GM19452 (cell line): ENCODE data around the gene LRRC75B.
"Not testable (repeated sequence)": the region's sequence is repeated elsewhere in the genome, so short reads cannot be mapped to it uniquely, and the experiment has no call there.

ENCODE experiments used
- ATAC-seq: cut with Tn5 transposase; IDR thresholded peaks from one replicate; pipeline ENCODE4 v1.9.1; 2021; ENCODE audit not compliant: unreplicated experiment

Gene LRRC75B

DNA sequence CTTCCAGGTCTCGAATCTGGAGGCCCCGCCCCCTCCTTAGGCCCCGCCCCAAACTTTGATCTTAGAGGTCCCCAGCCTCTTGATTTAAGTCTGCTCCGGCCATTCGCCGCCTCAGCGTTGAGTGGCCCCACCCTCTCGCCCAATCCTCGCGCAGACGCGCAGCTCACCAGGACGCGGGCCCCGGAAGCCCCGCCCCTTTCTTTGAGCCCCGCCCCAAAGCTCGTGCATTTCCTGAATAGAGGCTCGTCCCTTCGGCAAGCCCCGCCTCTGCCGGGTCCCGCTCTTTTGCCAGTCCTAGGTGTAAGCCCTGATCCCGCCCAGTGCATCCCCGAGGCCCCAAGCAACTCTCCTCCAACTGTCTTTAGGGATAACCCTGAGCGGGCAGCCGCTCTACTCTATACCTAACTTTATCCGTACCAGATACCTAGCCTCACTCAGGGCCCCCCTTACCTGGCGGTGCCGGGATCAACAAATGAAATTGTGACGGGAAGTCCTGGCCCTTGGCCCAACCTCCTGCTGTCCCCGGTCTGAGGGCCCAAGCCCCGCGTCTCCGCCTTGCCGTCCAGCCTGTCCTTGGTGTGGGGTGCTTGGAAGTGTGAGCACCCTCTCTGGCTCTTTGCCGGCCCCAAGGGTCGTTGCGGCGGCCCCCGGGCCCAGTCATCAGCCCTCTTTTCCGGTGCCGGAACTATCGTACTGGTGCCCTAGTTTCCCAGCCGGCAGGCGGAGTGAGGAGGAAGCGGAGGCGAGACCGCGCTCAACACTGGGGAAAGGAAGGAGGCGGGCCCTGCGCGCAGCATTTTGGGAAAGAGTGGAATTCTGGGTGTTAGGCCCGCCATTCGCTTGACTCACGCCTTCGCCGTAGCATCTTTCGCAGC lies 37.5 kb downstream of the LRRC75B start, which contains the start of gene SNRPD3:
Gene SNRPD3, plus strand, starts transcription at position 835 of the 875 bp plus-strand sequence. CDS start 1,676 bp downstream, outside the sequence.
- ATAC-seq: peak; percentile 64

DNA sequence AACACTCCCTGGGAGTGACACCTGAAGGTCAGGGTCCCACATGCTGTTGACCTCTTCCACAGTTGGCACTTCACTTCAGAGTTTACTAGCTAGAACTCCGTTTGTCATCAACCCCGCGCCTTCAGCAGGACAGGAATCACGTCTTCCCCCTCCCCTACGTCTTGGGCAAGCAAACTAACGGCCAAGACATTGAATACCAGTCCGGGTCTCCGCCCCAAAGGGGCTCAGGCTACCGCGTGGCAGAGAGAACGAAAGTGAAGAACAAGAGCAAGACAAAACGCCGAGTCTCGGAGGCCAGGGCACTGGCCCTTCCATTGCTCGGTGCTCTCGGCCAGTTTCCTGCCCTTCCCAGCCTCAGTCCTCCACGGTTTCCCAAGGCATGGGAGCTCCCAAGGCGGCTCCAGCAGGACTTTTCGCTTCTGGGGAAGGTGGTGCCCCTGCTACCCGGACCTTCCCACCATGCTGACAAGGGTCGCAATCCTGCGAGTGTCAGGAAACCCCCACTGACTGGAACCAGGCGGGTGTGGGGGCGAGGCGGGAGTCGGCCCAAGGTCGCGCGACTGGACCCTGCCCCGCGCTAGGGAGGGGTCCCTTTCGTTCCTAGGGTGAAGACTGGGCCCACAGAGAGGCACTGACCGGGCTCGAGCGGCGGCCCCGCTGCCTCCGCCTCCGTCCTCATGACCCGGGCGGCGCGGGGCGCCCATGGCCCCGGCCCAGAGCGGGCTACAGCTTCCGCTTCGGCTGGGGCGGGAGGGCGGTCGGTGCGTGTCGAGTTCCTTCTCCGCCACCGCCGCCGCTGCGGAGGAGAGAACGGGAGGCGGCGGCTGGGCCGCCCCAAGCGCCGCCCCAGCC lies 38.3 kb downstream of the LRRC75B start, which contains the start of gene GUCD1:
Gene GUCD1, minus strand, starts transcription at position 826 of the 852 bp plus-strand sequence. Its CDS starts 147 bp downstream, at position 679.
- ATAC-seq: peak; percentile 6

DNA sequence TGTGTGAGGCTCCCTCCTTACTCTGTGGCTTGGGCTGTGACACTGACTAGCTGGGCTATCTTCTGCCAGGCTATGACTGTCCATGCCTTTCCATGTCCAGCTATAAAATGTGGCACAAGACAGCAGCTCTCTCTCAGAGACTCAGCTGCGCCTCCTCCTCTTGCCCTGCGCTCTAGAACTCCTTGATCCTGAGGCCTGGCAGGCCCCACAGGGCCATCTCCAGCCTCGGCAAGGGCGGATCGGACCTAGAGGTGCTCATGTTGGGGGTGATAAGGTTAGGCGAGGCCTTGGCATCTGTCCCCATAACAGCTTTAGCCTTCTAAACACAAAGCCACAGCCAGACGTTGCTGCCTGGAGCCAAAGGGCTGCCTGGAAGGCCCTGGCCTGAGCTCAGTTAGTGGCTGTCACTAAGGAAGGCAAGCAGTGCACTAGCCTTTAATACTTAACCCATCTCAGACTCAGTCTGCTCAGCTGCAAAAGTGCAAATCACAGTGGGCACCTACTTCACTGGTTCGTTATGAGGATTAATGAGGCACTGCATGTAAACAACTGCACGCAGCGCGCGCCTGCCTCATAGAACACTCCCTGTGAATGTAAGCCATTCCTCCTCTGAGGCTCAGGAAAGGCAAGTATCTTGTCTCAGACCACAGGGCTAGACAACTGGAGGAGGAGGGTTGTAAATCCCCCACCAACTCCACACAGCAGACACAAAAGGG lies 39.1 kb downstream of the LRRC75B start:
- no peak for ATAC-seq

DNA sequence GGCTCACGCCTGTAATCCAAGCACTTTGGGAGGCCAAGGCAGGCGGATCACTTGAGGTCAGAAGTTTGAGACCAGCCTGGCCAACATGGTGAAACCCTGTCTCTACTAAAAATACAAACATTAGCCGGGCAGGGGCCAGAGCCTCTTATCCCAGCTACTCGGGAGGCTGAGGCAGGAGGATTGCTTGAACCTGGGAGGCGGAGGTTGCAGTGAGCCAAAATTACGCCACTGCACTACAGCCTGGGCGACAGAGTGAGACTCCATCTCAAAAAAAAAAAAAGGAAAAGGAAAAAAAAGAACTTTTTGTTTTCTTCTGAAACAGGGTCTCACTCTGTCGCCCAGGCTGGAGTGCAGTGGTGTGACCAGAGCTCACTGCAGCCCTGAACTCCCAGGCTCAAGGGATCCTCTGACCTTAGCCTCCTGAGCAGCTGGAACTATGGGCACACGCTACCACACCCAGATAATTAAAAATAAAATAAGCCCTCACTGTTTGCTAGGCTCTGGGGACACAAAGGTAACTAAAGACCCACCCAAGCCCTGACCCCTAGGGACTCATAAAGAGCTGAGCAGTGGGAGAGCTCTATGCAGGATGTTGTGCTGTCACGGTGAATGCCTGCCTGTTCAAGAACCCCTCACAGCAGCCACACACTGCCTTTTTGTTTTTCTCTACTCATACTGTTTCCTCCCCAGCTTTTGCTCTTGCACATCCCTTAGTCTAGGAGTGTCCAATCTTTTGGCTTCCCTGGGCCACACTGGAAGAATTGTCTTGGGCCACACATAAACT lies 40.2 kb downstream of the LRRC75B start:
- not testable (repeated sequence) for ATAC-seq

DNA sequence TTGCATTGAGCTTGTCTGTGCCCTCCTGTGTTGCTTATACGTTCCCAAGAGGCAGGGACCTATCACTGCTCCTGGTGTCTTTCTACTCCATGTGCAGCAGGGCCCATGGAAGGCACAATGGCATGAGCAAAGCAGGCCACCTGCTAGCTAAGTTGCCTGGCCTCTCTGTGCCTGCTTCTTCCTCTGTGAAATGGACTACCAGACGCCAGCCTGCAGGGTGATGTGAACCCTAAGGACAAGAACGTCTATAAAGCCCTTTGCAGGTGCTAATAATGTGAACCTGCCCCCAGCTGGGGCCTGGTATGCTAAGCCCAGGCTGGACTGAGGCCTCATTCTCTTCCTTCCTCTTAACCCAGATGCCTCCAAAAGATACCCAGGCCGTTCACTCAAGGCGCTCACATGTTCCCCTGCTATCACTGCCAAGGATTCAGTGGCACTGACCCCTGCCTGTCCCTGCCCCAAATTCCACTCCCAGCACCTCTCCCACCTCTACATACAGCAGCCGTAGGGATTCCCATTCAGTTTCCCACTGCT lies 41.9 kb downstream of the LRRC75B start:
- ATAC-seq: no peak

DNA sequence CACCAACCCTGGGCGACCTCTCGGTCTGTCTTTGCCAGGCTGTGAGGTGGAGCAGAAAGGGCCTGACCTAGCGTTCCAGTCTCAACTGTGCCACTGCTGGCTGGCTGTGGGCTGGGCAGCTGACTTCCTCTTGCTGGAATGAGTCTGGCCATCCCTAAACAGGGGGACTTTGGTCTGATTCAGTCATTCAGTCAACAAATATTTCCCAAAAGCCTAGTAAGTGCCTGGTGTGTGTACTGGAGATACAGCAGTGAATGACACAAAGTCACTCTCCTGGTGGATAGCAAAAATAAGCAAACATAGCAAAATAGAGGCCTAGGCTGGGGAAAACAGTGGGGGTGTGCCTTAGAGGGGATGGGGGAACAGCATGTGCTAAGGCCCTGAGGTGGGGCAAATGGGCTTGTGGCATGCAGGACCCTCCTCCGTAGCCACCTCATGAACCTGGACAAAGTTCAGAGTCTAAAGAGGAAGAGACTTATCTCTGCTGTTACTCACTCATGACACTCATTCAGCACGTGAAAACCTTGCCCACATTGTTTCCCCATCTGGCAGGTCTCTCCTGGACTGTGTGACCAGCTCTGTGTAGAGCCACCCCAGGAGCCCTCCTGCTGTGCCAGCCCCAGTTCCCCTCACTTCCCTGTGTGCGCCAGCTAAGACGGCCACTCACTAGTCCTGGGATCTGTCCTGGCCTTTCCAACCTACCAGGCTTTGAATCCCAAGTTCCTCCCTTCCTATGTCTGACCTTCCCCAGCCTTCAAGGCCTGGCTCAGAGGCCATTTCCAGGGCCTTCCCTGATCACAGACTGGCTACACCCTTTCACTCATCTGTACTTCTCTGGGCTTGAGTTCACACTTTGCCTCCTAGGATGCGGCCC lies 42.6 kb downstream of the LRRC75B start:
- ATAC-seq: no peak

DNA sequence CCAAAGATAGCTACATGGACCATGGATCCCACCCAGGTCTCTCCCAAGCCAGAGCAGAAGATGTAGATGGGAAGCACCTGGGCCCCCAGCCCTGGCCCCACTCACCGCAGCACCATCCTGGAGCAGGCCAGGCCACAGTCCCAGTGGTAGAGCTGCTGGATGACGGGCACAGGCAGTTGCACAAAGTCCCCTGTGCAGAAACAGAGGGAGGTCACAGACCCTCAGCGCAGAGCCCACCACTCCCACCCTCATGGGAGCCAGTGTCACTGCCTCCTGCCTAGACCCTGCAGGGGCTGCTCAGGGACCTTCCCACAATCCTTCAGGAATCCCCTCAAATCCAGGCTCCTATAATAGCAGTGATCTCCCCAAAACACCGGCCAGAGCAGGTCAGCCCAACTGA lies 44.1 kb downstream of the LRRC75B start:
- ATAC-seq: no peak

DNA sequence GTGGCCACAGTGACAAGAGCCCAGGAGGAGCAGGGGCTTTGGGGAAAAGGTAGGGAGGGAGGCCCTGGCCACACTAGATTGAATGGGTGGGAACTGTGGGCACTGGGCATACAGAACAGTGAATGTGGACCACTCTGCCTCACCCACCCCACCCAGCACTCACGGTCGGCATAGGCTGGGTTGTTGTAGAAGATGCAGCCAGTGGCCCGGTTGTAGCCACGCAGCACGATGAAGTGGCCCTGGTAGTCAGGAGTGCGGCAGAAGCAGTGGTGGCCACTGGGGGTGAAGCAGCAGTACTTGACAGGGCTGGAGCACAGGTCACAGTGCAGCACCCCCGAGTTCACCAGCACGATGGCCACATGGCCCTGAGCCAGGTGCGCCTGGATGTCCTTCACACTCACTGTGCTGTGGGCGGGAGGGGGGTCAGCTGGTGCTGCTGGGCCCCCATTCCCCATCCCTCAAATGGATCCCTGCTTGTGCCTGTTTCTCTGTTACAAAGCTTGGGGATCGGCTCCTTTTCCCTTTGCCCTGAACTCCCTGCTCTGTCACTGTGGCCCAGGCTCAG lies 49.1 kb downstream of the LRRC75B start:
- ATAC-seq: no peak

DNA sequence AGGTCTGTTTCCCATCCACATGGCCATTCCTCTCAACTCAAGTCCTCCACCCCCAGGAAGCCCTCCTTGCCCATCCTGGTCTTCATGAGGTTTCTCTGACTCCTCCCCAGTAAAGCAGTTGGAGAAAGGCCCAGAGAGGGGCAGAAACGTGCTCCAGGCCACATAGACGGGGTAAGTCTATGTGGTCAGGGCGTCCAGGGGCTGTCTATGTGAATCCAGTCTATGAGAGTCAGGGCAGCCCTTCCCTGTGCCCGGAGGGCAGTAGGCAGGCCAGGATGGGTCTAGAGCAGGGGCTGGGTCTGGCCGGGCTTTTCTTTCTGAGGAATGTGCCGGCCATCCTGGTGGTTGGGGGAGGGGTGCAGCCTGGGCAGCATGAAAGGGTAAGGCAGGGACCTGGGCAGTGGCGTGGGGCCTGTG lies 49.7 kb downstream of the LRRC75B start:
- ATAC-seq: no peak

DNA sequence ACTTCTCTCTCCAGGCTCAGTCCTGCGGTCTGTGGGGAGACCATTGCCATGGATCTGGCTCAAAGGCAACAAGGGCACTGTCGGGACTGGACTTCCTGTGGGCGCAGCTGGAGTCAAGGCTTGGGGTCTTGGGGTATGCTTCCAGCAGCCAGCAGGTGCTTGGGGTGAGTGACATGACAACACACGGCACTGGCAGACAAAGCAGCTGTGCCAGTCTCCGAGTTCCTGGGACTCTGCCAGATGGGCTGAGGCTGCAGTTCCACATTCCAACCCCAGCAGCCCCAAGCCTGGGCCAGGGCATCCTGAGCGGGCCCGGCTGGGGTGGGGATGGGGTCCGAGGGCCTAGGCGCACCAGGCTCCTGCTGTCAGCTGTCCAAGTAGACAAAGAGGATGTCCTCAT lies 50.2 kb downstream of the LRRC75B start:
- no peak for ATAC-seq

DNA sequence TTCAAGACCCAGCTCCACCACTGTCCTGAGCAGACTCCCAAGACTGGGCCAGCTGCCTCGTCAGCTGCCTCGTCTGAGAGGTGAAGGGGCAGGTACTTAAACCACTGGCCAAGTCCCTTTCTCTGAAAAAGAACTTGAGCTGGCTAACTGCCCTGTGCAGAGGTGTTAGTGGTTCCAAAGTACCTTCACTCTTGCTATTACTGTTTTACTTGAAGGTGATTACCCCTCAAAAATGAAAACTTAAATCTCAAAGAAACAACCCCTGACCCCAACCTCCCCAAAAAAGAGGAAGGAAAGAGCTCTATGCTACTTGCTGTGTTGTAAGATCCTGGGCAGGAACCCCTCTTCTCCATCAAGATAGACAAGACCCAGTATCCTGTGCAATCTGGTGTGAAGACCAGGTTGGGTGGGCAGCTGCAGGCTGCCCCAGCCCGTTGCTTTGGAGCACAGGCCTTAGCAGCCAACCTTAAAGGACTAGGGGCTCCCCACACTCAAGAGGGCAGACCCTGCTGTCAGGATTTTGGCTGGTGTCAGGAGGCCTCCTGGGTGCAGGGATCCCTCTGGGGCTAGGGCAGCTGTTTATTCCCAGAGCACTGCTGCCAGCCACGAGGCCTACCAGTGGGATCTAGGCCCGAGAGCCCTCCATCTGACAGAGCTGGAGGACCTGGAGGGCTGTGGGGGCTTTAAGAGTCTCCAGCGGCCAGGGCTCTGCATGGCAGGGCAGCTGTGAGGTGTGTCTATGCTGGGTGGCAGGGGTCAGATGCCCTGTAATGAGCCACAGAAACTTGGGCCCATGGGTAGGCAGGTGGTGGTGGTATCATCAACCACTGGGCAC lies 51.0 kb downstream of the LRRC75B start:
- no peak for ATAC-seq

DNA sequence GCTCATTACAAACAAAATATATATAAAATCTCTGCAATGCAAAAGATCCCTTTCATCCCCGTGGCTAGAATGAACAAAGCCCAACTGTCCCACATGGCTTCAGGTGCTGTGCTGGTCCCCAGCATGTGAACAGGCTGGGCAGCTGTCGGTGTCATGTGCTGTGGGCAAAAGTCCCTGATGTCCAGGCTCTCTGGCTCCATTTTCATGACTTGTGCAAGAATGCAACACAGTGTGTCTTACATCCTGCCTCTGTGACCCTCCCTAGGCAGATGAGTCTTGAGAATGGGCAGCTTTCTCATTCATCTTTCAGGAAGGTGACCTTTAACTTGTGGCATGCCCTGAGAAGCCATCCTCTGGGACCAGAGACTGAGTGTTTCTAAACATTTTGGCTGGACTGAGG lies 52.4 kb downstream of the LRRC75B start:
- no peak for ATAC-seq

DNA sequence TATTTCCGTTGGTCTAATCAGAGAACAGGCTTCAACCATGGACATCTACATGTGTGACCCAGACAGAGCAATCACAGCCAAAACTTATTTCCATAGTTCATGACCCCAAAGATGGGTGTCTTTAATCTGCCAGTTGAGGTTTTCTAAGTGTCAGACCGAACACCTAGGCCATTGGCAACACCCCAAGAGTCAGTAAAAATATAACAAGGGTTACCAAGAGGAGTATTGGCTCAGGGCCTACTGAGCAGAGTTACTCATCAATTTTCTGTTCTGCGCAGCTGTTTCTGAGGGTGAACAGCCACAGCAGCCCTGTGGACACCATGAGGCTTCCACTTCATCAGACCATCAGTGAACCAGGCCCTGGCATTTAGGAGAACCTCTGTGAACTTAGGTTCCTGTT lies 56.8 kb downstream of the LRRC75B start:
- no peak for ATAC-seq
